Measurements from ENCODE around the gene IQGAP2. TPM values are rescaled to one million over a fixed set of nuclear protein-coding genes. Genes with fewer than 3 reads are reported as not detected.

Gene IQGAP2
- total and polyA plus RNA-seq, 2 donors (not counting 1 experiment from before 2014, with no cell fraction given) = 8.1 to 15.0 TPM

DNA sequence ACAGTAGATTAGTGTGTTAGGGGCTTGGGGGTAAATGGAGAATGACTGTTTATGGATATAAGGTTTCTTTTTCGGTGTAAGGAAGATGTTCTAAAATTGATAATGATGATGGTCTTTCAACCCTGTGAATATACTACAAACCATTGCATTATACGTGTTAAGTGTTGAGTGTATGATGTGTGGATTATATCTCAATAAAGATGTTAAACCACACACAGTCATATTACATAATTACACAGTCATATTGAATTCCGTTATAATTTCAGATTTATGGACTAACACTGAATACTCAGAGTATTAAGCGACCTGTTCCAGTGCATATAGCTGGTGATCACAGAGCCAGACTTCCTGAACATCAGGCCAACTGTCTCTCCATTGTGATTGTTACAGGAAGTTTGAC lies 152.0 kb downstream of the IQGAP2 start:
- POLR2A ChIA-PET = no interaction called here

DNA sequence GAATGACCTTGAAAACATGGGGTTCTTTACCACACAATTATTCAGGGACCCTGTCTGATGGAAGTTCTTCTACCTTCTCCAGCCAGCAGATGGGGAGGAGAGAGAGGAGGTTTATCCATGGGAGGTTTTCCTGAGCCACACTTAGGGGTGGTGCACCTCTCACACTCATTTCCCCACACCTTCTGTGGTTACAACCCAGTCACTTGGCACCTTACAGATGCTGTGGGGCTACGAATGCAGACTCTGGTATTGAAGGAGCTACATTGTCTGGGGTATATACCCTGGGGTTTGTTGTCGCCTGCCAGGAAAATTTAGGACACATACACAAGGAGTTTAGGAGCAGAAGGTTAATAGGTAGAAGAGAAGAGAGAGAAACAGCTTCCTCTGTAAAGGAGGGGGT lies 152.6 kb downstream of the IQGAP2 start:
- no peaks in the 10 kb centered on the region for H4K20me1 ChIP-seq (ENCODE audit: control insufficient read depth, insufficient read depth, low read length, poor library complexity, severe bottlenecking)
- peaks cover 18% of the 10 kb centered on the region for H3K4me1 Mint-ChIP-seq

More for the DNA sequence above, 152.0 kb downstream of the IQGAP2 start:
- Histone ChIP-seq H3K79me2 (ENCODE audit: control insufficient read depth, insufficient read depth, low read length) (no peaks in the 10 kb centered on the region), H3K4me2 (replicated peaks; ENCODE audit: low read depth, low read length, poor library complexity, severe bottlenecking) (no peak overlapping the region), H3K36me3 (replicated peaks in 1 of 2; ENCODE audit: control extremely low read depth in 1 of 2, control insufficient read depth in 1 of 2, extremely low read depth in 1 of 2, insufficient read depth in 2 of 2, low read length in 1 of 2) (no peaks in the 10 kb centered on the region), H3K9me3 (ENCODE audit: control extremely low read depth in 1 of 3, control insufficient read depth in 2 of 3, insufficient read depth in 1 of 3, low read length in 2 of 3) (no peaks in the 10 kb centered on the region), H3K4me3 (ENCODE audit: control extremely low read depth in 1 of 5, extremely low read depth in 1 of 5, insufficient read depth in 1 of 5, low read depth in 2 of 5, low read length in 4 of 5) (no peak overlapping the region), H3K9ac (ENCODE audit: low read length) (no peak overlapping the region), H4K20me1 (ENCODE audit: control insufficient read depth, insufficient read depth, low read length, poor library complexity, severe bottlenecking) (no peaks in the 10 kb centered on the region), H3K27me3 (replicated peaks in 1 of 4; ENCODE audit: control extremely low read depth in 1 of 4, control insufficient read depth in 3 of 4, insufficient read depth in 4 of 4, low read length in 3 of 4) (no peaks in the 10 kb centered on the region), H3K27ac (ENCODE audit: low read length in 2 of 2) (no peak overlapping the region), H3K4me1 (ENCODE audit: control insufficient read depth in 2 of 2, insufficient read depth in 2 of 2, low read length in 2 of 2) (peaks cover 10 to 11% of the 10 kb centered on the region in 2 donors), H2AFZ (ENCODE audit: insufficient read depth, low read depth, low read length, poor library complexity, severe bottlenecking) (no peak overlapping the region)
- DNase-seq (no peak), ATAC-seq (ENCODE audit: low read depth) (no peak)
- H3K4me3 Mint-ChIP-seq = no peak overlapping the region
- WGBS (ENCODE audit: insufficient coverage) = no CpG with 5 or more reads among the region's 4 CpGs
- intact Hi-C loops (cut with micrococcal nuclease) = no loop called here
- CTCF ChIA-PET = no interaction called here
- TF ChIP-seq, protein P1, sequence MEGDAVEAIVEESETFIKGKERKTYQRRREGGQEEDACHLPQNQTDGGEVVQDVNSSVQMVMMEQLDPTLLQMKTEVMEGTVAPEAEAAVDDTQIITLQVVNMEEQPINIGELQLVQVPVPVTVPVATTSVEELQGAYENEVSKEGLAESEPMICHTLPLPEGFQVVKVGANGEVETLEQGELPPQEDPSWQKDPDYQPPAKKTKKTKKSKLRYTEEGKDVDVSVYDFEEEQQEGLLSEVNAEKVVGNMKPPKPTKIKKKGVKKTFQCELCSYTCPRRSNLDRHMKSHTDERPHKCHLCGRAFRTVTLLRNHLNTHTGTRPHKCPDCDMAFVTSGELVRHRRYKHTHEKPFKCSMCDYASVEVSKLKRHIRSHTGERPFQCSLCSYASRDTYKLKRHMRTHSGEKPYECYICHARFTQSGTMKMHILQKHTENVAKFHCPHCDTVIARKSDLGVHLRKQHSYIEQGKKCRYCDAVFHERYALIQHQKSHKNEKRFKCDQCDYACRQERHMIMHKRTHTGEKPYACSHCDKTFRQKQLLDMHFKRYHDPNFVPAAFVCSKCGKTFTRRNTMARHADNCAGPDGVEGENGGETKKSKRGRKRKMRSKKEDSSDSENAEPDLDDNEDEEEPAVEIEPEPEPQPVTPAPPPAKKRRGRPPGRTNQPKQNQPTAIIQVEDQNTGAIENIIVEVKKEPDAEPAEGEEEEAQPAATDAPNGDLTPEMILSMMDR (IDR thresholded peaks at IDR 0.05) = no peak
- no peak for TF ChIP-seq EZH2 (IDR thresholded peaks at IDR 0.05; ENCODE audit: borderline replicate concordance, insufficient read depth, low read depth, low read length, poor library complexity, severe bottlenecking)
- no peaks in the 10 kb centered on the region for H3K9me3 Mint-ChIP-seq (ENCODE audit: insufficient read depth)
- no peaks in the 10 kb centered on the region for H3K27me3 Mint-ChIP-seq
- peaks cover 18% of the 10 kb centered on the region for H3K4me1 Mint-ChIP-seq
- H3K27ac Mint-ChIP-seq = no peak overlapping the region

More for the DNA sequence above, 152.6 kb downstream of the IQGAP2 start:
- Histone ChIP-seq H3K79me2 (ENCODE audit: control insufficient read depth, insufficient read depth, low read length) (no peaks in the 10 kb centered on the region), H3K36me3 (replicated peaks in 1 of 2; ENCODE audit: control extremely low read depth in 1 of 2, control insufficient read depth in 1 of 2, extremely low read depth in 1 of 2, insufficient read depth in 2 of 2, low read length in 1 of 2) (no peaks in the 10 kb centered on the region), H3K9ac (ENCODE audit: low read length) (no peak overlapping the region), H3K4me3 (ENCODE audit: control extremely low read depth in 1 of 5, extremely low read depth in 1 of 5, insufficient read depth in 1 of 5, low read depth in 2 of 5, low read length in 4 of 5) (no peak overlapping the region), H3K27me3 (replicated peaks in 1 of 4; ENCODE audit: control extremely low read depth in 1 of 4, control insufficient read depth in 3 of 4, insufficient read depth in 4 of 4, low read length in 3 of 4) (no peaks in the 10 kb centered on the region), H2AFZ (ENCODE audit: insufficient read depth, low read depth, low read length, poor library complexity, severe bottlenecking) (no peak overlapping the region), H3K27ac (ENCODE audit: low read length in 2 of 2) (no peak overlapping the region), H3K4me2 (replicated peaks; ENCODE audit: low read depth, low read length, poor library complexity, severe bottlenecking) (no peak overlapping the region), H3K4me1 (ENCODE audit: control insufficient read depth in 2 of 2, insufficient read depth in 2 of 2, low read length in 2 of 2) (peaks cover 10 to 11% of the 10 kb centered on the region in 2 donors), H3K9me3 (ENCODE audit: control extremely low read depth in 1 of 3, control insufficient read depth in 2 of 3, insufficient read depth in 1 of 3, low read length in 2 of 3) (no peaks in the 10 kb centered on the region)
- TF ChIP-seq, protein P1 (IDR thresholded peaks at IDR 0.05) = no peak
- TF ChIP-seq EZH2 (IDR thresholded peaks at IDR 0.05; ENCODE audit: borderline replicate concordance, insufficient read depth, low read depth, low read length, poor library complexity, severe bottlenecking) = no peak
- DNase-seq (no peak), ATAC-seq (ENCODE audit: low read depth) (no peak)
- WGBS (ENCODE audit: insufficient coverage) = 100% methylated on average over 2 of the region's 2 CpGs
- Mint-ChIP-seq H3K9me3 (ENCODE audit: insufficient read depth) (no peaks in the 10 kb centered on the region), H3K27ac (no peak overlapping the region), H3K27me3 (no peaks in the 10 kb centered on the region), H3K4me3 (no peak overlapping the region)
- POLR2A ChIA-PET = interaction anchor here (0.5 kb wide), 1 partner anchor 153 kb away, joined by 4 read pairs; the partner anchor contains the start of gene IQGAP2
- CTCF ChIA-PET = no interaction called here
- intact Hi-C loops (cut with micrococcal nuclease) = no loop called here
